ENCODE measurements around the gene FBXO9.

- TF ChIP-seq, protein P1, sequence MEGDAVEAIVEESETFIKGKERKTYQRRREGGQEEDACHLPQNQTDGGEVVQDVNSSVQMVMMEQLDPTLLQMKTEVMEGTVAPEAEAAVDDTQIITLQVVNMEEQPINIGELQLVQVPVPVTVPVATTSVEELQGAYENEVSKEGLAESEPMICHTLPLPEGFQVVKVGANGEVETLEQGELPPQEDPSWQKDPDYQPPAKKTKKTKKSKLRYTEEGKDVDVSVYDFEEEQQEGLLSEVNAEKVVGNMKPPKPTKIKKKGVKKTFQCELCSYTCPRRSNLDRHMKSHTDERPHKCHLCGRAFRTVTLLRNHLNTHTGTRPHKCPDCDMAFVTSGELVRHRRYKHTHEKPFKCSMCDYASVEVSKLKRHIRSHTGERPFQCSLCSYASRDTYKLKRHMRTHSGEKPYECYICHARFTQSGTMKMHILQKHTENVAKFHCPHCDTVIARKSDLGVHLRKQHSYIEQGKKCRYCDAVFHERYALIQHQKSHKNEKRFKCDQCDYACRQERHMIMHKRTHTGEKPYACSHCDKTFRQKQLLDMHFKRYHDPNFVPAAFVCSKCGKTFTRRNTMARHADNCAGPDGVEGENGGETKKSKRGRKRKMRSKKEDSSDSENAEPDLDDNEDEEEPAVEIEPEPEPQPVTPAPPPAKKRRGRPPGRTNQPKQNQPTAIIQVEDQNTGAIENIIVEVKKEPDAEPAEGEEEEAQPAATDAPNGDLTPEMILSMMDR (IDR thresholded peaks at IDR 0.05; ENCODE audit: insufficient read depth, low read depth, low read length): no peak
- TF ChIP-seq EZH2 (IDR thresholded peaks at IDR 0.05; ENCODE audit: insufficient read depth, low read length): no peak
Measured at GRCh38 chr6:53058388-53059195, 6.6 kb upstream of the FBXO9 start.
